GM13976 (cell line): ENCODE data around the gene LST1.
"Not testable (repeated sequence)": the region's sequence is repeated elsewhere in the genome, so short reads cannot be mapped to it uniquely, and the experiment has no call there.

ENCODE experiments used
- DNase-seq: peaks from one replicate; pipeline ENCODE4 v3.0.0; 2012; ENCODE audit warnings: low spot score
- CTCF ChIP-seq: IDR thresholded peaks from 2 replicates; pipeline ENCODE4 v1.5.1; 2012; ENCODE audit warnings: borderline replicate concordance, mild to moderate bottlenecking; ENCODE audit not compliant: insufficient read depth; ENCODE audit errors: extremely low read depth, missing control alignments, control extremely low read depth
- in situ Hi-C: fragments of 300-500 bp; cut with MboI; formaldehyde crosslinking; loops from one replicate; pipeline ENCODE4 v1.12.0; 2022; ENCODE audit warnings: low sequenced_read_pairs, mixed read lengths, inconsistent platforms; ENCODE audit not compliant: unreplicated experiment

The LST1 gene

GRCh38 chr6:31551371-31551770, 34.7 kb upstream of the LST1 start:
- in situ Hi-C loops: not testable (repeated sequence)
- peak; percentile 69 for DNase-seq
- TF ChIP-seq CTCF: peak; percentile 84

- no peak for TF ChIP-seq CTCF
- in situ Hi-C loops: no loop called here
- no peak for DNase-seq
Observed at GRCh38 chr6:31556307-31556706, 29.8 kb upstream of the LST1 start.

GRCh38 chr6:31557443-31558317, 28.4 kb upstream of the LST1 start:
- no peak for DNase-seq
- no peak for TF ChIP-seq CTCF
- in situ Hi-C loops: no loop called here

DNA sequence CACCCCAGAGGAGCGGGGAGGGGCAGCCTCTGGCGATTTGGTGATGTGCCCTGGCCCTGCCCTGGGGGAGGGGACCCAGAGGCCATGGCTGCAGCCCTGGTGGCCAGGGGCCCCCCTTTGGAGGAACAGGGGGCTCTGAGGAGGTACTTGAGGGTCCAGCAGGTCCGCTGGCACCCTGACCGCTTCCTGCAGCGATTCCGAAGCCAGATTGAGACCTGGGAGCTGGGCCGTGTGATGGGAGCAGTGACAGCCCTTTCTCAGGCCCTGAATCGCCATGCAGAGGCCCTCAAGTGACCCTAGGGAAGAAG, 27.8 kb upstream of the LST1 start:
- in situ Hi-C loops: no loop called here
- DNase-seq: no peak
- TF ChIP-seq CTCF: no peak

DNA sequence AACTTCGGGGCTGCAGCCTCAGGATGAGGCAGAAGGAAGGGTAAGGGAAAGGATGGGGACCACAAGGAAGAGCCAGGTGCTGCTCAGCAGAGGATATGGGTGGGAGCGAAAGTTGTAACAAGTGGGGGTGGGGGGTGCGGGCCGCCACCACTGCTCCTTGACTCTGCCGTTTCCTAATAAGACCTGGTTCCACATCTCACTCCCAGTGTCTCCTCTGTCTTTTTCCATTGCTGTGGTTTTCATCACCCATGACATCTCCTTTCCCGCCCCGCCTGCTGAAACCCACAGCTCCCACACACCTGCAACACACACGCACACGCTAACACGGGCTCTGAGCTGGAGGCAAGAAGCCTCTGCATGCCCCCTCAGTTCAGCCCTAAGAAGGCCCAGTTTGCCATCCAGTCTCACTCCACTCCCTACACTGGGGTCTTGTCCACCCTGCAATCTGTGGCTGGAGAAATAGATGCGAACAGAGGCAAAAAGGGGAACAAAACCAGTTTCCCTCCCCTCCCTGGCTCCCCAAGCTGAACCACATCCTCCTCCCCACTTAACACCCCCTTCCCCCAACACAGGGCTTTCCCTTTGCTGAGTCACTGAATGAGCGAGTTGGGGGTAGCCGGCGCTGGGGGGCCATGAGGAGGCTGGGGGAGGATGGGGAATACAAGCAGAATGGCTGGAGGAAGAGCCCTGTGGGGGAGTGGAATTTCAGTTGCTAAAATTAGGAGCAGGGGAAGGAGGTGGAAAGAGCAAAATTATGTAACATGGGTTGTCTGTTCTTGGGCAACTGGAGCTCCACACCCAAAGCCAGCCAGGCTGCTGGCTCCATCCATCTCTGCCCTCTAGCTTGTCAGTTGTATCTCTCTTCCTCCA, 27.2 kb upstream of the LST1 start:
- in situ Hi-C loops: no loop called here
- peak; percentile 82 for DNase-seq
- TF ChIP-seq CTCF: no peak

DNA sequence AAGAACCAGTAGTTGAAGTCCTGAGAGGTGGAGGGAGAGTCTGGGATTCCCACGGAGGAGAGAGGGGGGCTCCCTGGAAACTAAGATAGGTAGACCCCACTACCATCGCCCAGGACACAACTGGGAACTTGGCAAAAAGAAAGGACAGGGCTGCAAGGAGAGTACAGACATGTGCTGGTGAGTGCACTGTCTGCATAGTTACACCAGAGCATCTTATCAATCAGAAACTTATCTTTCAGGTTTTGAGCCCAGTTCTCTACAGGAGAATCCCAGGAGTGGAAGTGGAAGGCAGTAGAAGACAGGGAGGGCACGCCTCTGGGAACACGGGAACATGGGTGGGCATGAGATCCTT, 26.5 kb upstream of the LST1 start:
- DNase-seq: no peak
- TF ChIP-seq CTCF: no peak
- in situ Hi-C loops: no loop called here
